GM04503 (cell line): ENCODE results near the gene DCN.
A peak's percentile ranks its signal among the peaks of the same experiment; 100 is the strongest.

Experiments
- DNase-seq: peaks from one replicate; pipeline ENCODE4 v3.0.0-alpha.2; 2012; ENCODE audit warnings: low read depth

Gene DCN

DNA sequence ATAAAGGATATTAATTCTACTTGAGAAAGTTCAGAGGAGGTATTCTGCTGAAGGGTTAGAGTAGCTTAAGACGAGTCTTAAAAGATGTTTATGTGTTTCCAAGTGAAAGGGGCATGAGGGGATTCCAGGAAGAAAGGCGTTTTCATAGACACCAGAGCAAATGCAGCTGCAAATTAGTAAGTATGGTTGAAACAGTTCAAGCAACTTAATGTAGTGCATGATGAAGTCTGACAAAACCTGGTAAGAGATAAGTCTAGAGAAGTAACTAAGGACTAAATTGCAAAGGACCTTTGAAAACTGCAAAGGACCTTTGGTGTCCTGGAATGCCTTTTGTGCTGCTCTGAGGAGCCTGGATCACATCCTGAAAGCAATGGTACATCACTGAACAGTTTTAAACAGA lies 82.8 kb downstream of the DCN start:
- no peak for DNase-seq

GRCh38 chr12:91099341-91099740 lies 83.3 kb downstream of the DCN start:
- DNase-seq, result no peak

DNA sequence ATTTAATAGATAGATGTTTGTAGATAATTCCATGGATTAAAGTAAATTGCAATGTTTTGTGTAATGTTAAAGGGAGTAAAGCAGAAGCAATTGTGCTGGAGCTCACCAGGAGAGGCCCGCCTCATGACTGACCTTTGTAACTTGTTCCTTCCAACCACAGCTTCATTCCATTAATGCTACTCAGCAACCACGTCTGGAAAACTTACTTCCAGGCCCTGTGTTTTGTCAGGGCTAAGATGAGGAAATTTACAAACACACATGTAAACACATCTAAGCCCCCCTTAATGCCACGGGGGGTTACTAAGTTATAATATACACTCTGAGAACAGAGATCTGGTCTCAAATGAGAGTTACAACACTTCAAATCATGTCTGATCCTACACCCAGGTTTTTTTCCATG lies 83.7 kb downstream of the DCN start:
- peak; percentile 81 for DNase-seq

DNA sequence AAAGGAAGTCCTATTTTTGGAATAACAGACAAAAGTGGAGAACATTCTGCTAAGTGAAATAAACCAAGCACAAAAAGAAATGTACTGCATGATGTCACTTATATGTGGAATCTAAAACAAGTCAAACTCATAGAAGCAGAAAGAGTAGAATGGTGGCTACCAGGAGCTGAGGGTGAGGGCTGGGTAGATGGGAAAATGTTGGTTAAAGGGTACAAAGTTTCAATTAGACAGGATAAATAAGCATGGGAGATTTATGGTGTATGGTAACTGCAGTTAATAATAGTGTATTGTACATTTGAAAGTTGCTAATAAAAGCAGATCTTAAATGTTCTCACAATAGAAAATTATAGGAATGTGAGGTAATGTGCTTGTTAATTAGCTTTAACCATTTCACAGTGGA lies 84.2 kb downstream of the DCN start:
- no peak for DNase-seq

- DNase-seq, result no peak
Observed at GRCh38 chr12:91094957-91095356, 87.7 kb downstream of the DCN start.

- no peak for DNase-seq
Observed at GRCh38 chr12:91094032-91094662, 88.5 kb downstream of the DCN start.

DNA sequence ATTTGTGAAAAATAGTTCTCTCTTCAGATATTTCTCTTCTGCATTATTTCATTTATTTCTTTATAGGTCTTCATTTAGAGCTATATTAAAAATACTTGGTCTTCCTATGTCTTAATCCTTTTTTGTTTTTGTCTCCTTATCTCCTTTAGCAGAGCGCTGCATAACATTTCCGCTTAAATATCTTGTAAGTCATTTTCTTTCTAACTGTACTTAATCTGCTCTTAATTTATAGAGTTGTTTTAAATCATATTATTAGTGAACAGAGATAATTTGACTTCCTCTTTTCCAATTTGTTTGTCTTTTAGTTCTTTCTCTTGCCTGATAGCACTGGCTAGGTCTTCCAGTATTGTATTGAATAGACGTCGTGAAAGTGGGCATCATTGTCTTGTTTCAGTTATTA lies 89.3 kb downstream of the DCN start:
- DNase-seq, result no peak

GRCh38 chr12:91091916-91092715 lies 90.5 kb downstream of the DCN start:
- no peak for DNase-seq
